ENCODE data around the gene CTH.
"Not testable (repeated sequence)": the region's sequence is repeated elsewhere in the genome, so short reads cannot be mapped to it uniquely, and the experiment has no call there.

The CTH gene

DNA sequence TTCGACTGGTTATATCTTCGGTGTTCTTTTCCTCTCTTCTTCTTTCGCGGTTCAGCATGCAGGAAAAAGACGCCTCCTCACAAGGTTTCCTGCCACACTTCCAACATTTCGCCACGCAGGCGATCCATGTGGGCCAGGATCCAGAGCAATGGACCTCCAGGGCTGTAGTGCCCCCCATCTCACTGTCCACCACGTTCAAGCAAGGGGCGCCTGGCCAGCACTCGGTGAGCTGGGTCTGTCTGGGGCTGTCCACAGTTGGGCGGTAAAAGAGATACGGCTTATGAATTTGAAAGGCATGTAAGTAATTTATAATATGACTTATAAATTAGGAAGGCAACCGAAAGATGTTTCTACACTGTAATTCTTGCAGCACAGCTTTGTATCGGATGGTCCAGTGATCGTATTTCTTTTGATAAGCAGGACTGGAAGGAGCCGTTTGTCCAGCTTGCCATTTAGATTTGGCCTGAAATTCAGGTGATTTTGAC, 334 bp downstream of the CTH start:
- no peak for DNase-seq

DNA sequence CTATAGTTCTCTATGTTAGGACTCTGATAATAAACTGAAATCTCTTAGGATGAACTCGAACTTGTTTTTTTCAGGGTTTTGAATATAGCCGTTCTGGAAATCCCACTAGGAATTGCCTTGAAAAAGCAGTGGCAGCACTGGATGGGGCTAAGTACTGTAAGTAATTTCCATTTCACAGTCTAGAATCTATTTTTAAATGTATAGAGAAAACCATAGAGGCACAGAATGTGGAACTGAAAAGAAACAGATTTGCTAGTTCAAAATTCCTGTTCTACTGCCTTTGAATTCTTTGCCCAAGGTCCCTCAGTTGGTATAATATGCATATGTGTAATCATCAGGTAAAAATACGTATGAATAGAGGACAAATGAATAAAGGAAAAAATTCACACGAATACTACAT, 4.8 kb downstream of the CTH start:
- no peak for DNase-seq

DNA sequence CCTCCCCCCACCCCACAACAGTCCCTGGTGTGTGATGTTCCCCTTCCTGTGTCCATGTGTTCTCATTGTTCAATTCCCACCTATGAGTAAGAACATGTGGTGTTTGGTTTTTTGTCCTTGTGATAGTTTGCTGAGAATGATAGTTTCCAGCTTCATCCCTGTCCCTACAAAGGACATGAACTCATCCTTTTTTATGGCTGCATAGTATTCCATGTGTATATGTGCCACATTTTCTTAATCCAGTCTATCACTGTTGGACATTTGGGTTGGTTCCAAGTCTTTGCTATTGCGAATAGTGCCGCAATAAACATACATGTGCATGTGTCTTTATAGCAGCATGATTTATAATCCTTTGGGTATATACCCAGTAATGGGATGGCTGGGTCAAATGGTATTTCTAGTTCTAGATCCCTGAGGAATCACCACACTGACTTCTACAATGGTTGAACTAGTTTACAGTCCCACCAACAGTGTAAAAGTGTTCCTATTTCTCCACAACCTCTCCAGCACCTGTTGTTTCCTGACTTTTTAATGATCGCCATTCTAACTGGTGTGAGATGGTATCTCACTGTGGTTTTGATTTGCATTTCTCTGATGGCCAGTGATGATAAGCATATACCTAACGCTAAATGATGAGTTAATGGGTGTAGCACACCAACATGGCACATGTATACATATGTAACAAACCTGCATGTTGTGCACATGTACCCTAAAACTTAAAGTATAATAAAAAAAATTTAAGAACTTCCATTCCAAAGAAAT, 8.1 kb downstream of the CTH start:
- not testable (repeated sequence) for DNase-seq

DNA sequence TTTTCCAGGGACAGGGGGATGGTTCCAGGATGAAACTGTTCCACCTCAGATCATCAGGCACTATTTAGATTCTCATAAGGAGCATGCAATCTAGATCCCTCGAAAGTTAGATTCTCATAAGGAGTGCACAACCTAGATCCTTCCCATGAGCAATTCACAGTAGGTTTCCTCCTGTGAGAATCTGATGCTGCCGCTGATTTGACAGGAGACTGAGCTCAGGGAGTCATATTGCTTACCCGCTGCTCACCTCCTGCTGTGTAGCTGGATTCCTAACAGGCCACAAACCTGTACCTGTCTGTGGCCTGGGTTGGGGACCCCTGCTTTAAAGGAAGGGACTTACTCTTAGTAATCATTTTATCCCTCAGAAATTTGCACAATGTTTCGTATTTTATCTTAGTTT, 9.3 kb downstream of the CTH start:
- no peak for DNase-seq

DNA sequence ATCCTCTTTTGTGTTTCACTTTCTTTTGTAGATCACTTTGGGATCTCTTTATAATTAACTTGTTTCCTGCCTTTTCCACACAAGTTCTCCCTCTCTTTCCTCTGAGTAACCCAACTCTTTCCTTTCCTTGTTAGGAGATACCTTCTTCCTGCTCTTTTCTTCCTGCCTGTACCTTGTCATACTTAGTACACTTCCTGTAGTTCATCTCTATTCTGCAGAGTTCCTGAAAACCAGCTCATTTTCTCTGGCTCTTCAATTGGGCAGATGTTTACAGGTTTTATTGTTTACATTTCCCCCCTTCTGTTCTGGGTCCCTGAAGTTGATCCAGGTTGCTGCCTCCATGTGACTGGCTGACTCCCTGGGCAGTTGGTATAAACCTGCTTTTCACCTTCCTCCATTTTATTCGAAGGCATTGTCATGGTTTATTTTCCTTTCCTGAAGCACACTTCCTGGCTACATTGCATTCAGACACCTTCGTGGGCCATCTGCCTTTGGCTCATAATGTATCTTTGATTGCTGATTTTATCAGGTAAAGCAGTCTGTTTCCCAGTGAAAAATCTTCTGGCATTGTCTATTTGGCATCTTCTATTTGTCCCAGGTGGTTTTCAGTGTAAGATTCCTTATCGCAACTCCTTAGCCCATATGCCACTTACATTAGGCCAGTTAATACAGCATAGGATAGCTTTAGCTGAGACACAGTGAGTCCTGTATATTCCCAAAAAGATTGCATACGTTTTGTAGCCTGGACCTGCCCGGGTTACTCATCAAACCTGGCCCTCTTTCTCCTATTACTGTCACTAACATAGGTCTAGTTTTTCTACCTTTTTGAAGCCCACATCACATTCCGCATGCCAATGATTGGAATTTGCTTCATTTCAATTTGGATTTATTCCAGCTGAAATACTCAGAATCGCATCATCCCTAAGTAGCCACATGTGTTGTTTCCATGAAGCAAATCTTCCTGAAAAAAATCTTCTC, 15.4 kb downstream of the CTH start:
- DNase-seq, result no peak

DNA sequence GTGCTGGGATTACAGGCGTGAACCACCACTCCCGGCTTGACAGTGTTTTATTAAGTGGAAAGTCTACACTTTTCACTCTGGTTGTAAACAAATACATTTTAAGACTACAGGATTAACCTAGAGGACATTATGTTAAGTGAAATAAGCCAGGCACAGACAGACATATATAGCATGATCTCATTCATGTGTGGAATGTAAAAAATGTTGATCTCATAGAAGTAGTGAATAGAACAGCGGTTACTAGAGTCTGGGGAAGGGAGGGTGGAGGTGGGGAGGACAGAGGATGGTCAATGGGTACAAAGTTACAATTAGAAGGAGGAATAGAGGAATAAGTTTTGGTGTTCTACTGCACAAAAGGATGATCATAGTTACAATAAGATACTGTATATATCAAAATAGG, 16.9 kb downstream of the CTH start:
- no peak for DNase-seq

DNA sequence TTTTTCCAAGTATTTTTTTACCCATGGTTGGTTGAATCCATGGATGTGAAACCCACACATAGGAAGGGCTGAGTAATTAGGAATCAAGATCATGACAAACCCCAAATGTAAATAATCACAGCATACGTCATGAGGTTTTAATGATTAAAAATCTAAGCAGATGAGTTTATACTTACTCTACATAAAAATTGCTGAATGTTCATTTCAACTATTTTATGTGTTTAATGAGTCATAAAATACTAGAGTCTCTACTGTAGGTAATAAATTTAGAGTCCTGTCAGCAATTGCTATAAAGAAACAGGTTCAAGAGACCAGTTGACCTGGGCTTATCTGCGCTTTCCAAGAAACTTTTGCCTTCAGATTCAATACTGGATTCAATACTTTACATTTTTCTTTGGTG, 18.2 kb downstream of the CTH start:
- no peak for DNase-seq

DNA sequence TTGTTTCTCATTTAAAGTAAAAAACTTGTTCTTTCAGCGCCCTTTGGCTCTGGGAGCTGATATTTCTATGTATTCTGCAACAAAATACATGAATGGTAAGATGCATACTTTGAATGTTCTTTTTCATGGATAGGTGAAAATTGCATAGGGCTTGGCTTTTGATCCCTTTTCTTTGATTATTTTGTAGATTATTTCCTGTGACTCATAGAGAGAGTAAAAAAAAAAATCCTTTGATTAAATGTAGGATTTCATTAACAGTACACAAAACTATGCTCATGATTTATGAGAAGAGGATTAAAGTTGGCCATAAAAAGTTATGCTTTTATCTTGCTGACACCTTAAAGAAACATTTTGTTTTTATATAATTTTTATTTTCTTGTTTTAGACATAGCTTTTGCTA, 18.7 kb downstream of the CTH start:
- no peak for DNase-seq

DNA sequence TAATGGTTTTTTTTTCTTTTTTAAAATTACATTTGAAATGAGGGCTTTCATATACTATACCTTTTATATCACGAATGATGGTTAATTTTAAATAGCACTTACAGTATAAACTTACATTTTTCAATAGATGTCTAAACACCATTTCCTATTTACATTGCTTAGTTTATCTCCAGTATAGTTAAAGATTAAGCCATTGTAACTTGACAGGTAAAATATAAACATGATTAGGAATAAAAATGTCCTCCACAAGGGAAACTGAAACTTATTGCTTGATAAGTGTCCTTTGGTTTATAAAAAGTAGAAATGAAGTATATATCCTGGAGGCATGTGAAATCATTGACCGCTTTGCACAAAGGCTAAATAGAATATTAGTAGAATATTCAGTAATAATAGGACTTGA, 20.2 kb downstream of the CTH start:
- DNase-seq, result no peak

DNA sequence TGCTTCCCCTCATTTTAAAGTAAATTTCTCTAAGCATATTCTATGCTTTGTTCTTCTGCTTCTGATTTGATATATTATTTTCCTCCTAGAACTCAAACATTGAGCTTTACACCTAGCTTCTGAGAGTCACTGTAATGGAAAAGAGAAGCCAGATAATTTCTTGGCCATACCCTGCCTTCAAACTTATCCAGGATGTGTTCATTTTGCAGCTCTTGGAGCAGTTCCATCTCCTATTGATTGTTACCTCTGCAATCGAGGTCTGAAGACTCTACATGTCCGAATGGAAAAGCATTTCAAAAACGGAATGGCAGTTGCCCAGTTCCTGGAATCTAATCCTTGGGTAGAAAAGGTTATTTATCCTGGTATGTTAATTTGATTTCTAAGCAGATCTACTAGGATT, 20.8 kb downstream of the CTH start:
- no peak for DNase-seq

DNA sequence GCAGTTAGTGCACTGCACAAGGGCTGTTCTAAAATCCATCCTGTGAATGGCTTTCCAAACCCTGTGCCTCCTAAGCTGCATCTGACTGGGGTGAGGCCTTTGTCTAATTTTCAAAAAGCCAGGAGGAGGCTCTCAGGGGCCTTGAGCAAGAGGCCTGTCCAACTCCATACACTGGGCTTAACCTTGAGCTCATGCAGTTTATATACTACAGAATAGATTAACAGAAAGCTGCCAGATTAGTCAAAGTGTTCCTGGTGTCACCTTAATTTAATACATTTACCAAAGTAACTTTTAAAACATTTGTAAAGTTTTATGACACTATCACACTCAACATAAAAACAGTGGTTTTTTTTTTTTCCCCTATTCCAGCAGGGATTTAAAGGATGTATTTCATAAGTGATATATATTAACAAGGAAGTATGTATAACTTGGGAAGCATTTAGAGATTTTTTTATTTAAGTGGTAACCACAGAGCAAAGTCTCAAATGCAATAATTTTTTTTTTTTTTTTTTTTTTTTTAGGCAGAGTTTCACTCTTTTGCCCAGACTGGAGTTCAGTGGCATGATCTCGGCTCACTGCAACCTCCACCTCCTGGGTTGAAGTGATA, 23.3 kb downstream of the CTH start:
- no peak for DNase-seq

DNA sequence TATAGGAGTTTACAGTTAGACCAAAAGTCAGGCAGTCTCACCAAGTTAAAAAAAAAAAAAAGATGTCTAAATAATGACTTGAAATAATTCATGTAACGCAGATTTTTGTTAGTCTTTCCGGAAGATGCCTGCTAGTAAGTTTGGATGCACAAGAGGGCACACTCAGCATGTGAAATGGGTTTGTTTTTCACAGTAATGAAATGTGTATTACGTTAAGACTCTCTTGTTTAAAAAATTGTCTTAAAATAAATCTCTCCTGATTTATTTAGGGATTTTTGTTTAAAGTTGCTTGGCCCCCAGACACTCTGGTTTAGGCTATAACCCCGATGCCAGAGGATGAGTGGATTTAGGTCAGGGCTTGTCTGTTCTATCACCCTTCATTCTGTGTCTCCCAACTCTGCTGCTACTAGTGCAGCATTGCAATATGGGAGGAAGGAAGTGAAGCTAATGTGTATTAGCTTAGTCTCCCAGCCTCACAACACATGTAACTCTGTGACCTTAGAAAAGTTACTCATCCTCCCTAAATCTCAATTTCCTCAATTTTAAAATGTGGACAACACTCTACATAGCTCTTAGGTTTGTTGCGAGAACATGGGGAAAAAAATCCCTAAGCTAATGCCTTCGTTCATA, 25.7 kb downstream of the CTH start:
- DNase-seq, result no peak

DNA sequence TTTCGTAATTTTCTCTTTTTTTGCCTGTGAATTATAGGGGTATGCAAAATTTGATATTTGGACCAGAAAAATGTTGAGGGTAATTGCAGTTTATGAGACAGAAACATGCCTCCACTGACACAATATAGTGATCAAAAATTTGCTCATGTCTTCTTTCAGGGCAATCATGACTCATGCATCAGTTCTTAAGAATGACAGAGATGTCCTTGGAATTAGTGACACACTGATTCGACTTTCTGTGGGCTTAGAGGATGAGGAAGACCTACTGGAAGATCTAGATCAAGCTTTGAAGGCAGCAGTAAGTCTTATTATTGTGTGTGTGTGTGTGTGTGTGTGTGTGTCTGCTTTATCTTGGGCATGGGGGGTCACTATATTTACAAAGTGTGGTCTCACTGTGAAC, 27.5 kb downstream of the CTH start:
- DNase-seq, result no peak

DNA sequence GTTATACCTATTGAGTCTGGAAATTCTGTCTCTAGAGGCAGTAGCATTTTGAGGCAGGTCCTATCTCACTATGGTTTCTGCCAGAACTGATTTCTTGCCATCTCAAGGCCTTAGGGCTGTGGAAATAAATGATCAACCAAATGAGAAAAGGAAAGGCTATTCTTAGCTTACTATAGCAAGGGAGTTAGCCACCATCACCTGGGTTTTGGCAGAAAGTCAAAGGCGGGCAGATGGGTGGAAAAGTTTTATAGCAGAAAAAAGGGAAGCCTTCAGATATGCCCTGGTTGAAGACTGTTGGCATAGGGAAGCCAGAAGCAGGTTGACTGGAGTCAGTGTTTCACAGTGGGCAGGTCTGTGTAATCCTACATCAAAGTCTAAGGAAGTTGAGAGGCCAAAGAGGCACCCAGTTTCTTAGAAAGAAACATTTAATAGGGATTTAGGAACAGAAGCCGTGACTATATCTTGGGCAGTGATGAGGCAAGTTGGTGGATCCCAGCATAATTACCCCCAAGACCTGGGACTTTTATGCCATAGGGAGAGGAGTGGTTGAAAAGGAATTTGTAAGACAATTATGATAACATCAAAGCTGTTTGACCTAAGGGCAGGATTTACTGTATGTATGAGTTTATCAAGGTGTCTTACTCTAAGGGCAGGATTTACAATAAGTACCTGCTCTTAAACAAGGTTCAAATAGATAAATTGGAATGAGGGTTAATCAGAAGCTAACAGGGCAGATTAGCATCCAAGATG, 29.7 kb downstream of the CTH start:
- no peak for DNase-seq

DNA sequence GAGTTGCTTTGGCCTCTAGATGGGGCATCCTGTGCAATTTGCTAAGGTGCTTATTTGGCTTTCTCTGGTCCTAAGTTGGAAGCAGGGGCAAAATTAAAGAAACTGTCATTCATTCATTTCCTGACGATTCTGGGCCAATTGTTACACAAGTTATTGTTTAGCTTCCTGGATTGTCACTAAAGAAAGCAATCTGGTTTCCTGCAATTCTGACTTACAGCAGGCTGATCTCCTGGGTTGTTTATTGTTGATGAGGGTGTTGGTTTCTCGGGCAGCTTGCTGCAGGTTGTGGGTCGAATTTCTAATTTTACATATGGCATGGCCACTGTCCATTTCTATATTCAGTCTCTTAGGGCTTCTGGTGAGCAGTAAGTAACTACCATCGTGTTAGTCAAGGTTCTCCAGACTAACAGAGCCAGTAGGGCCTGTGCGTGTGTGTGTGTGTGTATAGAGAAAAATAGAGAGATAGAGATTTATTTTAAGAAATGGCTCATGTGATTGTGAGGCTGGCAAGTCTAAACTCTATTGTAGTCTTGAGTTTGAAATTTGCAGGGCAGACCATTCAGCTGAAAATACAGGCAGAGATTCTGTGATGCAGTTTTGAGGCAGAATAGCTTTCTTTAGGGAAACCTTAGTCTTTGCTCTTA, 30.4 kb downstream of the CTH start:
- no peak for DNase-seq

DNA sequence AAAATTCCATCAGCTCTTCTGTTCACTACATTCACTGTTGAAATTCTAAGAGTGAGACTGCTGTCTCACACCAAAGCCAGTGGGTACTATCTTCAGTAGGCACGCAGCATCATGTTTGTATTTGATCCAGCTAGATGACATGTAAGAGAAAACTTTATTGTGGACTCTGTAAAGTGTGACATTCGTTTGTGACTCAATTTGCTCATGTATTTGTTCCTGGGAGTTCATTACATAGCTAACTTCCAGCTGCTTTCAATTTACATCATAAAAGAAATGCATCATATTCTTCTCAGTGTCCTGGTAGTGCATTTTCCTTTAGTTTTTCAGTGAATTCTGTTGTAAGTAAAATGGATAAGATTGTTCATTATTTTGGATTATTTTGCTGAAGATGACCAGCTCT, 31.4 kb downstream of the CTH start:
- DNase-seq, result no peak

DNA sequence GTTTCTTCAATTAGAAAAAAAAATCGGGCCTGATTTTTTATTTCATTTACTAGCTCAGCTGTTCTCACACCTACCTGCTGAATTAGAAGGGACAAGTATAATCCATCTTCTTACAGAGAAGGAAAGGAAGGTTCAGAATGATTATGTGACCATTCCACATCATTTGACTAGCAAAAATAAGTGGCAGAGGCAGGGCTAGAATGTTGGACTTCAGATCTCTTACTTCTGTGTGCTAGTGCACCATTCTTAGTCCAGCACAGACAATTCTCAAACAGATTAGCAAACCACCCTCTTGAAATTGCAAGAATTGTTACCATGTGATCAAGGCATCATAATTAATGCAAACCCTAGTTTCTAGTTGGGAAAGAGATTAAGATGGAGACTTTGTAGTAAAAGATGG, 32.7 kb downstream of the CTH start:
- no peak for DNase-seq

DNA sequence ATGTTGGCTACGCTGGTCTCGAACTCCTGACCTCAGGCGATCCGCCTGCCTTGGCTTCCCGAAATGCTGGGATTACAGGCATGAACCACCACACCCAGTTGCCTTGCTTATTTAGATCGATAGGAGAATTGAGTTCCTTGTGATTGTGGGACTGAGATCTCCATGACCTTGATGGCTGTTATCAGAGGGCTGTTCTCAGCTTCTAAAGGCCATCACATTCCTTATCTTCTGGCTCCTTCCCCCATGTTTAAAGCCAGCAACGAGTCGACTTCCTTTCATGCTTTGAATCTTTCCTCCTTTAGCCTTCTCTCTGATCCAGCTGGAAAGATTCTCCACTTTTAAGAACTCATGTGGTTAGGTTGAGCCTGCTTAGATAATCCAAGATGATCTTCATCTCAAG, 38.0 kb downstream of the CTH start:
- no peak for DNase-seq

DNA sequence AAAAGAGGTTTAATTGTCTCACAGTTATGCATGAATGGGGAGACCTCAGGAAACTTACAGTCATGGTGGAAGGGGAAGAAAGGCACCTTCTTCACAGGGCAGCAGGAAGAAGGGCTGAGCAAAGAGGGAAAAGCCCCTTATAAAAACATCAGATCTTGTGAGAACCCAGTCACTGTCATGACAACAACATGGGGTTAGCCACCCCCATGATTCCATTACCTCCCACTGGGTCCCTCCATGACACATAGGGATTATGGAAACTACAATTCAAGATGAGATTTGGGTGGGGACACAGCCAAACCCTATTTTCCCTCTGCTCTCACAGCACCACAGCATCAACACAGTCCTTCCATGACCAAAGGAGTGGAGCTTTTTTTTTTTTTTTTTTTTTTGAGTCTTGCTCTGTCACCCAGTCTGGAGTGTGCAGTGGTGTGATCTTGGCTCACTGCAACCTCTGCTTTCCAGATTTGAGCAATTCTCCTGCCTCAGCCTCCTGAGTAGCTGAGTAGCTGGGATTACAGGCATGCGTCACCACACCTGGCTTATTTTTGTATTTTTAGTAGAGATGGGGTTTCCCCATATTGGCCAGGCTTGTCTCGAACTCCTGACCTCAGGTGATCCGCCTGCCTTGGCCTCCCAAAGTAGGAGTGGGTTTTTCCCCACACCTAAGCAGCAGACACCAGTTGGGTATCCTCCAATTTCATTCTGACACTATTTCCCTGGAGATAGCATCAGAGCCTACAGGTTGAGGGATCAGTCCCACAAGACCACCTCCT, 41.3 kb downstream of the CTH start:
- not testable (repeated sequence) for DNase-seq

DNA sequence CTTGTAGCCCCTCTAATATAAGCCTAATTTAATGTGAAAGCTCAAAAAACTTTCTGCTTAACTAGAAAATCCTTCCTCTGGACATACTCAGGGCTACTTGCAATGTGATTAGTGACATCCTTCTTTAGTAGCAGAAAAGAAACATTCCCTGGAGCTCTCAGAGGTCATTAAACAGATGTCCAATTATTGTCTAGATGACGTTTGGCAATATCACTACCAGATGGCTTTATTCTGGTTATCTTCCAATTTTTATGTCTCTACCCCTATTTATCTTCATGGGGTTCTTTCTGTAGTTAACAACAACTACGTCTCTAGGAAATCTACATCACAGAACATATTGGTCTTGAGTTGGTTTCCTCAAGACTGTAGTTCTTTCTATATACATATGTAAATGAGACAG, 44.2 kb downstream of the CTH start:
- no peak for DNase-seq

DNA sequence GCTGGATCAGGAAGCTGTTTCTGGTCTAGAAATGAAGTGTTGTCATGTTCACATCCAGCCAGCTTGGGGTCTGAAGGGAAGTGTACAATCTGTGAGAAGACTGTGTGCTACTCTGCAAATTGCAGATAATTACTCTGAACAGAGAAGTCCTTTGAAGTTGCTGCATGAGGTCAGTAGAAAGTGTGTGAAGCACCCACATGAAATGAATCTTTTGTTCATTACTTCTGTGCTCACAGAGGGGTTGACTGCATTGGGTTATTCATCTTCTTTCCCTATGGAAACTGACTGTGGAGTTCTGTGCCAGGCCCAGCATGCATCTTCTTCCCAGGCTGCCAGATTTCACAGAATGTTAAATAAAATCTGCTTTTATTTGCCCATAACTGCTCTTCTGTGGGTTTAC, 47.1 kb downstream of the CTH start:
- no peak for DNase-seq
